Measurements from ENCODE around the gene KRT34.

KRT34 gene

GRCh38 chr17:41332239-41332638 lies 49.9 kb downstream of the KRT34 start:
- no peak for DNase-seq (ENCODE audit: low spot score)

- no peak for DNase-seq (ENCODE audit: low spot score)
Measured at GRCh38 chr17:41331606-41332005, 50.5 kb downstream of the KRT34 start.

- DNase-seq (ENCODE audit: low spot score): peak; percentile 76
Measured at GRCh38 chr17:41329279-41329948, 52.7 kb downstream of the KRT34 start.

GRCh38 chr17:41328207-41328606 lies 53.9 kb downstream of the KRT34 start:
- DNase-seq (ENCODE audit: low spot score): no peak
